Amniotic epithelial cell (primary cell): Measurements from ENCODE around the gene B3GNT2.
A peak's percentile ranks its signal among the peaks of the same experiment; 100 is the strongest.
"Not testable (repeated sequence)": the region's sequence is repeated elsewhere in the genome, so short reads cannot be mapped to it uniquely, and the experiment has no call there.

ENCODE experiments used
- DNase-seq: peaks from one replicate; pipeline ENCODE4 v3.0.0-alpha.2; 2010; ENCODE audit warnings: low read depth

B3GNT2 gene

GRCh38 chr2:62195421-62196277 is at the start of gene B3GNT2:
Gene B3GNT2 (plus strand): TSS chr2:62196115. CDS start chr2:62222221, 26,106 bp downstream.
- peak; percentile 54 for DNase-seq

DNA sequence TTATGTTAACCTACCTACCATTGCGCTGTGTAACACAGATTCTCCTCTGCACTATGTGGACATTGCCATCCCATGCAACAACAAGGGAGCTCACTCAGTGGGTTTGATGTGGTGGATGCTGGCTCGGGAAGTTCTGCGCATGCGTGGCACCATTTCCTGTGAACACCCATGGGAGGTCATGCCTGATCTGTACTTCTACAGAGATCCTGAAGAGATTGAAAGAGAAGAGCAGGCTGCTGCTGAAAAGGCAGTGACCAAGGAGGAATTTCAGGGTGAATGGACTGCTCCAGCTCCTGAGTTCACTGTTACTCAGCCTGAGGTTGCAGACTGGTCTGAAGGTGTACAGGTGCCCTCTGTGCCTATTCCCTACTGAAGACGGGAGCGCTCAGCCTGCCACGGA is 49.1 kb upstream of the B3GNT2 start:
- DNase-seq = not testable (repeated sequence)

GRCh38 chr2:62147610-62148301 is 48.2 kb upstream of the B3GNT2 start:
- peak; percentile 97 for DNase-seq

- peak; percentile 95 for DNase-seq
Measured at GRCh38 chr2:62149708-62150107, 46.2 kb upstream of the B3GNT2 start.

DNA sequence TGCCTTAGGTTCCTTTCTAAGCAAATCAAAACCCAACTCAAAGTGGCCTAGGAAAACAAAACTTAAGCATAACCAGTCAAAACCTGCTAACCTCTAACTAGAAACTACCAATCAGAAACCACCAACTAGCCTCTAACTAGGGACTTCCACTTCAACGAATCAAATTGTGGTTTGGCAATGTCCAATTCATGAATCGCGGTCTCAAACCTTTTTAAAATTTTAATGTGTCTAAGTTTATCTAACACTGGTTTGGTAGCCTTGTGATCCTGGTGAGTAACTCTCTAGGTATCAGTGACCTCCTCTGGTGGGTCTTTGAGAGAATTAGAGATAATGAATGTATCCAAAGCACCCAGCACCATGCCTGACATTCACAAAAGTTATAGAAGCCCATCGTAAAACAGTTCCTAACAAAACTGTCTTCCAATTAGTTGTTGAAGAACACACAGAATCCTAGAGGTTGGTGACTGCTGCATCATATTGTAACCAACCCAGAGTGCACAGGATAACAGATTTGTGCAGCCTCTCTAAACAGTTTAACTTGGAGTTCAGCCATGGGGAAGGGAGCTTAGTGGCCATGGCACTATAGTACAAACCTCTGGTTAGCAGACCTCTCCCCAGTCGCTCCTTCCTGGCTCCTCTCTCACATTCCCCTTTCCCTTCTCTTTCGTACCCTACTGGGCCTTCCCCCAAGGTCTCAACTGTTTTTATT is 45.2 kb upstream of the B3GNT2 start:
- peak; percentile 36 for DNase-seq

DNA sequence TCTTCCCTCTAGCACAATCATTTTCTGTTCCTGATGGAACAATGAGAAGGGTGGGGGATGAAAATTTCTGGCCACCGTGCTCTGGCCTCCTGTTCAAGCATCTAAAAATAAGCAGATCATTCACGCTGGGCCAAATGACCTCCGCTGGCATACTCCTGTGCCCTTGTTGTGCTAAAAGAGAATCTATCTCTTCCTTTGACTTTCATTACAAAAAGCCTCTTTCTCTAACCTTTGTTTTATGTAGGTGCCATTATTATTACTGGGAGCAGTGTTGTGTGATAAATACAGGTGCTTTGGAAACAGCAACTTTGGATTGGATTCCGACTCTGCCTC is 44.6 kb upstream of the B3GNT2 start:
- no peak for DNase-seq

GRCh38 chr2:62152000-62152399 is 43.9 kb upstream of the B3GNT2 start:
- peak; percentile 36 for DNase-seq

DNA sequence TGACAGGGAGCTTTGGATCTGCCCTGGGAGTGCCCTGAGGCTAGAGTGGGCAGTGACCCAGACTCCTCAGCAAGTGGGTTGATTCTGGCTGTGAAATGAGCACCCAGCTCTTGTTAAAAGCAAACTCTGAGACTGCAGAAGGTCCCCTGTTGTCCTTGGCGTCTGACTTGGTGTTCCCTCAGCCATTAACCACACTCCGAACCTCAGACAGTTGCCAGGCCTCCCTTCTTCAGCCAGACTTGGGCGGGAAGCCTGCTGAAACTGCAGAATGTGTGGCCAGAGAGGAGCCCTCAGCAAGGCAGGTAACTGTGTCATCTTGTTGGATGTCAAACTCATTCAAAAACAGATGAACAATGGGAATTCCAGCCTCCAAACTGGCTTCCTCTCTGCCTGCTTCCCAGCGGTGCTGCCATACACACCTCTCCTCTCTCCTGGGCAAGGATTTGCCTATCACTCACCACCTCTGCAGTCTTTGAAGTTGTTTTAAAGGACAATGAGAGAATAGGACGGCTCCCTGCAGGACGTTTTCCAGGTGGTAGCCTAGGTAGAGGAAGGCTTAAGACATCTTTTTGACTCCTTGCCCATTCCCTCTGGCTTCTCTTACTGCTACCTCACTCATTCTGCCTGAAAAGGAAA is 38.9 kb upstream of the B3GNT2 start:
- no peak for DNase-seq

GRCh38 chr2:62158444-62159121 is 37.3 kb upstream of the B3GNT2 start:
- DNase-seq = no peak

GRCh38 chr2:62160691-62161090 is 35.2 kb upstream of the B3GNT2 start:
- not testable (repeated sequence) for DNase-seq

DNA sequence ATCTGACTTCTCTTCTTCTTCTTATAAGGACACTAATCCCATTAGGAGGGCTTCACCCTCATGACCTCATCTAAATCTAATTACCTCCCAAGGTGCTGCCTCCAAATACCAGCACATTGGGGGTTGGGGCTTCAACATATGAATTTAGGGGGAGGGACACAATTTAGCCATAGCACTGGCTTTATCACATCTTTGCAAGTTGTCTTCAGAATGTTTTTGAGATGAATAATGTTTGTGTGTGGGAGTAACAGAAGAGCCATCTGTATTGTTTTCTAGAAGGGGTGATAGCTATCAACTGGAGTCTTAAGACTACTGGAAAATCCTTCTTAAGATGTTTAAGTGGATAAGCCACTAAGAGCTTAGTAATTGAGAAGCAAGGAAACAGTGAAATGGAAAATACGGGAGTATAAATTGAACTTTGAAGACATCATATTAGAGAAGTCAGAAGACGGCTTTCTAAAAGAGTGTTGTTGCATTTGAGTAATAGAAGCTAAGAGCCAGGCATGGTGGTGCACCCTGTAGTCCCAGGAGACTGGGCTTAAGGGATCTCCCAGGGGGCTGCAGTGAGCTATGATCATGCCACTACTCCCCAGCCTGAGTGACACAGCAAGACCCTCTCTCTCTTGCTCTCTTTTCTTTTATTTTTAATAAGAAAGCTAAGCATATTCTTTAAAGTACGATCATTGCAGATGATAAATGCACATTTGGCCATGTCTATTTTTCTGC is 32.6 kb upstream of the B3GNT2 start:
- DNase-seq = peak; percentile 56

DNA sequence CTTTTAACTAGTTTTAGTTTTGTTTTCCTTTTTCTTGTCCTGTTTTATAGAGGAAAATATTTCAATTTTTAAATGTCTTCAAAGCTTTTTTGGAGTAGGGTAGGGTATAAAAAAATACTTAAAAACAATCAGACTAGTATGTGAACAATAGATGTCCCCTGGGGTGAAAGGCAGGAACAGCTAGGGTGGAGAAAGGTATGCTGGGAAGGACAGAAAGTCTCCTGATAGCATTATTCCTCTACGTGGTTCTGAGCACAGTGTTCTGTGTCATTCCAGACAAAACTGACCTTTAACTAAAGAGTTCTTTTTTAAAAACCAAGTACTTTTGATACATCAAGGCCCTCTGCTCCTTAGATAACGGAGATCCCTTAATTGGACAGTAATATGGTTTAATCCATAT is 32.1 kb upstream of the B3GNT2 start:
- no peak for DNase-seq

DNA sequence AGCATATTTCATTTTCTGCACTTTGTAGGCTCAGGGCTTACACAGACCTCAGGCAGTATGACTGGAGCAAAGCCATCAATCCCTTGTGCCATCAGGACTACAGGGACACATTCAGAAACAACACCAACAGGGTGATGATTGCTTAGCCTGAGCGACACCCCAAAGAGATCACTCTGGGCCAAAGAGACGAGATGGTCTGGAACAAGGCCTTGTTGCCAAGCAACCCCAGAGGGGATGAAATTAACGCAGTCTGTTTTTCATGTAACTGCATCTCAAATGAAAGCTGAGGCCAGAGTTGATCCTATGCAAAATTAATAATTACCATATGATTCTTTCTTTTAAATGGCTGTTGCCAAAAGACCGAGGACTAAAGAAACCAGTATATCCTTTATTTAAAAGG is 20.2 kb upstream of the B3GNT2 start:
- no peak for DNase-seq

DNA sequence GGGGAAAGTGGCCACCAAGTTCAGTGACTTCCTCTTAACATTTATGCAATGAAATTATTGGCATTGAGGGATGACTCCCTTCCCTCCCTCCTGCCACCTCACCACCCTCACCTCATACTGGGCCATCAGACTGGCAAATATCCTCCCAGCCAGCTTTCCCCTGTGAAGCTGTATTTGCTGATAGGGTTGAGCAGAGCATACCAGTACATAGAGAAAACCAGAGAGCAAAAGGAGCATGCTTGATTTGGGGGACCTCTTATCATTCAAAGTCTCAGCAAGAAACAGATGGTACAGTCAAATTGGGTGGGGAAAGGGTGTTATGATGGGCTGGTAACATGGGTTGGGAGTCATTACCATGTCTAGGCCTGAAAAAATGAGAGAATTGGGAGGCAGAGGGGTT is 19.1 kb upstream of the B3GNT2 start:
- no peak for DNase-seq

GRCh38 chr2:62177392-62178049 is 18.4 kb upstream of the B3GNT2 start:
- DNase-seq = no peak

DNA sequence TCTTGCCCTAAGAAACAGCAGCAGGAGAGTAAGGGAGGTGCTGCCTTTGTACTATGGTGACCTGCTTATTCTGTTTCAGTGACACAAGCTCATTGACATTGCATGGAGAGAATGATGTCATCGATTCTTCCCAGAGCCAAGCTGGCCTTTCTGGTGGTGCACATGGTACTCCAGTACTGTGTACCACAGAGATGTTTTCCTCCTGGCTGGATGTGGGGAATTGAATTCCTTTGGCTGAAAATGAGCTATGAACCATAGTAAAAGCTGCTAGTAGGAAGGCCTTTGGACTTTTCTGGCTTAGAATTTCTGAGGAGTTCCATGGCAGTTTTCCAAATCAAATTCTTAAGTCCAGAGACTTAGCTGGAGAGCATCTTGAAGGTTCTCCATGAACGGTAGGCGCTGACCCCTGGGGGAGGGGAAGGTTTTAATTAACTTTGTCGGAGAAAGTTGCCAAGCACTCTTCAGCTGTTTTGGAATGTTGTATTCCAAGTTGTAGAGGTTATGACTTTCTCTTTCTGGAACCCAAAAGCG is 17.1 kb upstream of the B3GNT2 start:
- DNase-seq = no peak

- DNase-seq = no peak
Measured at GRCh38 chr2:62180975-62181374, 14.9 kb upstream of the B3GNT2 start.

GRCh38 chr2:62181843-62182242 is 14.1 kb upstream of the B3GNT2 start:
- DNase-seq = no peak

DNA sequence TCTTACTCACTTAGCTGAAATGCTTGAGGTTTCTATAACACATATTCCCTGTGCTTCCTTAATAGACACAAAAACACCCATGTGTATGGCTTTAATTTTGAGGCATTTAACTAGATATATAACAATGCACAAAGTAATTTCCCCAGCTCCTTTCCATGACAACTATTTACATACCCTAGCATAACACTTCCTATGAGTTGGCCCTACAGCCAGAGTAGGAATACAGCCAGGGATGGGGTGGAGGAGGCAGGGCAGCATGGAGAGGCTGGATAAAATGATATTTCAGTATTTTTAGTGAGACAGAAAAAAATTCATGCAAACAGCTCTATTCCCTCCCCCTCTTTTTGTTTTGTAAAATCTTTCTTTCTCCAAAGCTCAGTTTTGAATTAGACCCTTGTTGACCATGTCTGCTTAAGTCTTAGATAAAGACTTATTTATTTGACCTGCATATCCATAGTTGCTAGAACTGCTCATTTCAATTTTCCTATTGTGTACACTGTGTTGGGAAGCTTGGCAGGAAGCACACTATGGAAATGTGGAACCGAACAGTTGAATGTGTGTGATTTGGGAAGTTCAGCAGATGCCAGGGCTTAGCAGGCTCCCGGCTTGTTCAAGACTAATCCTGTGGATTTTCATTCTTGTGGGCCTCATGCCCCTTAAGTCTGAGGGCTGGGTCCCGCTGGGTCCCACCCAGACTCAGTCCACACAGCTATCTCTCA is 11.2 kb upstream of the B3GNT2 start:
- DNase-seq = no peak
